Endodermal cell (in vitro differentiated cells): ENCODE measurements around the gene EML1. TPM values are rescaled to one million over a fixed set of nuclear protein-coding genes. Genes with fewer than 3 reads are reported as not detected.
"Not testable (repeated sequence)": the region's sequence is repeated elsewhere in the genome, so short reads cannot be mapped to it uniquely, and the experiment has no call there.

ENCODE experiments used
- DNase-seq: peaks from one replicate; pipeline ENCODE4 v3.0.0-alpha.2; 2017
- H3K27ac ChIP-seq: 2 replicates; pipeline ENCODE4 v1.5.1; 2013; ENCODE audit warnings: mild to moderate bottlenecking, low read depth, low read length, moderate library complexity
- H3K27me3 ChIP-seq: 2 replicates; pipeline ENCODE4 v1.6.1; 2013; ENCODE audit warnings: mild to moderate bottlenecking, low read length, moderate library complexity; ENCODE audit not compliant: insufficient read depth, control insufficient read depth, poor library complexity, severe bottlenecking
- H3K36me3 ChIP-seq: 2 replicates; pipeline ENCODE4 v1.7.0; 2013; ENCODE audit warnings: mild to moderate bottlenecking, low read length, moderate library complexity; ENCODE audit not compliant: control insufficient read depth, insufficient read depth
- H3K4me1 ChIP-seq: one replicate; pipeline ENCODE4 v1.7.0; 2013; ENCODE audit warnings: low read length; ENCODE audit not compliant: control insufficient read depth, insufficient read depth
- H3K4me3 ChIP-seq: 2 replicates; pipeline ENCODE4 v1.5.1; 2013; ENCODE audit warnings: mild to moderate bottlenecking, low read length, moderate library complexity
- H3K9ac ChIP-seq: 2 replicates; pipeline ENCODE4 v1.6.1; 2013; ENCODE audit warnings: mild to moderate bottlenecking, low read length, moderate library complexity; ENCODE audit not compliant: poor library complexity, severe bottlenecking; ENCODE audit errors: extremely low read depth
- H3K9me3 ChIP-seq: 2 replicates; pipeline ENCODE4 v1.6.1; 2013; ENCODE audit warnings: mild to moderate bottlenecking, low read length, moderate library complexity; ENCODE audit not compliant: control insufficient read depth
- H3K27ac Mint-ChIP-seq: 2 replicates; pipeline ENCODE4 v1.8.0; 2020; ENCODE audit warnings: mixed read lengths
- H3K27me3 Mint-ChIP-seq: 2 replicates; pipeline ENCODE4 v1.8.0; 2021; ENCODE audit warnings: mild to moderate bottlenecking, mixed read lengths; ENCODE audit not compliant: insufficient read depth
- H3K36me3 Mint-ChIP-seq: 2 replicates; pipeline ENCODE4 v1.8.0; 2020; ENCODE audit warnings: low read depth, mixed read lengths
- H3K4me1 Mint-ChIP-seq: 2 replicates; pipeline ENCODE4 v1.8.0; 2020; ENCODE audit warnings: mixed read lengths
- H3K4me3 Mint-ChIP-seq: 2 replicates; pipeline ENCODE4 v1.8.0; 2020; ENCODE audit warnings: mild to moderate bottlenecking, moderate library complexity, mixed read lengths
- H3K9me3 Mint-ChIP-seq: 2 replicates; pipeline ENCODE4 v1.8.0; 2020; ENCODE audit warnings: mild to moderate bottlenecking, mixed read lengths
- WGBS, 2 experiments: methylation state at CpG; one replicate each; pipeline versions ENCODE4 v1.1.5 to v1.1.7; 2013; ENCODE audit warnings: missing lambda C conversion rate in 2 of 2, mixed read lengths in 1 of 2; ENCODE audit not compliant: insufficient coverage in 1 of 2, insufficient read length in 1 of 2; 5-methylcytosine and 5-hydroxymethylcytosine counted together
- total RNA-seq, 2 donors: library from RNA; stranded (reverse); fragmentation: NEBNext Ultra II Directional in 1 of 2; extraction: Animal tissue kit (Norgen Biotek cat#: 25700) in 1 of 2; gene quantifications; 2 replicates in 1 of 2; 3 replicates in 1 of 2; pipeline ENCODE4 v1.2.1, GENCODE V29; 2021
- TF ChIP-seq, protein P1 (sequence below): fragments of 200-600 bp; sonication (generic); conservative IDR thresholded peaks from 2 replicates; pipeline ENCODE4 v1.5.0; 2021; ENCODE audit warnings: antibody characterized with exemption, mild to moderate bottlenecking

The EML1 gene
- total RNA-seq, 2 donors from 2014 or later = 25.0 to 31.4 TPM

DNA sequence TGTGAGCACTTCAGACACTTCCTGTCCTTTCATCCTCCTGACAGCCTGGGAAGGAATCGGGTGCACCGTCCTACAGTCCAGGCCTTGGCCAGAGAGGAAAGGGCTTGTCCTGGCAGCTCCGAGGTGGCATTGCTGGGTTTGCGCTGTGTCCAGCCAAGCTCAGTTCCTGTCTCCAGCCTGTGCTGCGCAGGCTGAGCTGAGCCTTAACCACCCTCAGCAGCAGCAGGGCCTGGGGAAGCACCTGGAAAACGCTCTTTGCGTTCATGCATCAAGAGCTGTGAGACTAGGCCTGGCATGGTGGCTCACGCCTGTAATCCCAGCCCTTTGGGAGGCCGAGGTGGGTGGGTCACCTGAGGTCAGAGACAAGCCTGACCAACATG lies 33.7 kb upstream of the EML1 start:
- Histone ChIP-seq H3K27ac (no peak overlapping the region), H3K4me3 (no peak overlapping the region), H3K27me3 (no peaks in the 10 kb centered on the region), H3K9me3 (no peaks in the 10 kb centered on the region), H3K9ac (no peak overlapping the region), H3K4me1 (no peaks in the 10 kb centered on the region), H3K36me3 (no peaks in the 10 kb centered on the region)
- Mint-ChIP-seq H3K27me3 (peaks cover 14% of the 10 kb centered on the region), H3K36me3 (no peaks in the 10 kb centered on the region), H3K9me3 (peaks cover 1% of the 10 kb centered on the region), H3K4me3 (no peak overlapping the region), H3K27ac (no peak overlapping the region), H3K4me1 (peaks cover 11% of the 10 kb centered on the region)
- no peak for DNase-seq
- TF ChIP-seq, protein P1, sequence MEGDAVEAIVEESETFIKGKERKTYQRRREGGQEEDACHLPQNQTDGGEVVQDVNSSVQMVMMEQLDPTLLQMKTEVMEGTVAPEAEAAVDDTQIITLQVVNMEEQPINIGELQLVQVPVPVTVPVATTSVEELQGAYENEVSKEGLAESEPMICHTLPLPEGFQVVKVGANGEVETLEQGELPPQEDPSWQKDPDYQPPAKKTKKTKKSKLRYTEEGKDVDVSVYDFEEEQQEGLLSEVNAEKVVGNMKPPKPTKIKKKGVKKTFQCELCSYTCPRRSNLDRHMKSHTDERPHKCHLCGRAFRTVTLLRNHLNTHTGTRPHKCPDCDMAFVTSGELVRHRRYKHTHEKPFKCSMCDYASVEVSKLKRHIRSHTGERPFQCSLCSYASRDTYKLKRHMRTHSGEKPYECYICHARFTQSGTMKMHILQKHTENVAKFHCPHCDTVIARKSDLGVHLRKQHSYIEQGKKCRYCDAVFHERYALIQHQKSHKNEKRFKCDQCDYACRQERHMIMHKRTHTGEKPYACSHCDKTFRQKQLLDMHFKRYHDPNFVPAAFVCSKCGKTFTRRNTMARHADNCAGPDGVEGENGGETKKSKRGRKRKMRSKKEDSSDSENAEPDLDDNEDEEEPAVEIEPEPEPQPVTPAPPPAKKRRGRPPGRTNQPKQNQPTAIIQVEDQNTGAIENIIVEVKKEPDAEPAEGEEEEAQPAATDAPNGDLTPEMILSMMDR = no peak
- 90 to 91% methylated on average over 6 to 9 of the region's 9 CpGs for WGBS, 2 experiments

DNA sequence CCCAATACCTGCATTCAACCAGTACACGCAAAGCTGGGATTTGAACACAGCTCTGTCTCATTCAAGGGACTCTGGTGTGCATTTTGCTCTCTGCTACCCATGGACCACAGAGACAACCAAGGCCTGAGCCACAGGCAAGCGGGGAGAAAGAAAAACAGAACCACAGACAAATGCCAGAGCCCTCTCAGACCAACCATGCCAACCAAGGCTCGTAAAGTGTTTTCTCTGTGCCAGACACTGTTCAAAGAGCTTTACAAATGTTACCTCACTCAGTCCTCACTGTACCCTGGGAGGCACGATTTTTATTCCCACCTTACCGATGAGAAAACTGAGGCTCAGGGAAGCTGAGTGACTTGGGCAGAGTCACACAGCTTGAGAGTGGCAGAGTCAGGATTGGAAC lies 32.4 kb upstream of the EML1 start:
- H3K27ac ChIP-seq = no peak overlapping the region
- H3K9me3 ChIP-seq = no peaks in the 10 kb centered on the region
- Mint-ChIP-seq H3K36me3 (no peaks in the 10 kb centered on the region), H3K9me3 (peaks cover 1% of the 10 kb centered on the region), H3K27ac (no peak overlapping the region), H3K27me3 (peaks cover 15% of the 10 kb centered on the region), H3K4me1 (peaks cover 11% of the 10 kb centered on the region), H3K4me3 (no peak overlapping the region)
- WGBS, 2 experiments = 95 to 97% methylated on average over 3 to 5 of the region's 5 CpGs
- no peaks in the 10 kb centered on the region for H3K4me1 ChIP-seq
- no peak for DNase-seq
- H3K27me3 ChIP-seq = no peaks in the 10 kb centered on the region
- H3K36me3 ChIP-seq = no peaks in the 10 kb centered on the region
- H3K9ac ChIP-seq = no peak overlapping the region
- TF ChIP-seq, protein P1 = no peak
- H3K4me3 ChIP-seq = no peak overlapping the region

DNA sequence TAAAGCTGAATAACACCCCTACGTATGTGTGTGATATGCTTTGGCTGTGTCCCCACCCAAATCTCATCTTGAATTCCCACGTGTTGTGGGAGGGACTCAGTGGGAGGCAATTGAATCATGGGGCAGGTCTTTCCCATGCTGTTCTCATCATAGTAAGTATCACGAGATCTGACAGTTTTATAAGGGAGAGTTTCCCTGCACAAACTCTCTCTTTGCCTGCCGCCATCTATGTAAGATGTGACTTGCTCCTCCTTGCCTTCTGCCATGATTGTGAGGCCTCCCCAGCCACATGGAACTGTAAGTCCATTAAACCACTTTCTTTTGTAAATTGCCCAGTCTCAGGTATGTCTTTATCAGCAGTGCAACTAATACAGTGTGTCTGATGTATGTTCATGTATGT lies 30.3 kb upstream of the EML1 start:
- not testable (repeated sequence) for H3K4me3 Mint-ChIP-seq, H3K9ac ChIP-seq, H3K36me3 ChIP-seq, DNase-seq, H3K9me3 Mint-ChIP-seq, H3K27ac ChIP-seq, H3K4me3 ChIP-seq, H3K27me3 ChIP-seq, H3K4me1 ChIP-seq, H3K27ac Mint-ChIP-seq, H3K36me3 Mint-ChIP-seq, H3K9me3 ChIP-seq
- peaks cover 11% of the 10 kb centered on the region for H3K4me1 Mint-ChIP-seq
- 80 to 96% methylated on average over 1 to 4 of the region's 4 CpGs for WGBS, 2 experiments
- H3K27me3 Mint-ChIP-seq = peaks cover 20% of the 10 kb centered on the region

DNA sequence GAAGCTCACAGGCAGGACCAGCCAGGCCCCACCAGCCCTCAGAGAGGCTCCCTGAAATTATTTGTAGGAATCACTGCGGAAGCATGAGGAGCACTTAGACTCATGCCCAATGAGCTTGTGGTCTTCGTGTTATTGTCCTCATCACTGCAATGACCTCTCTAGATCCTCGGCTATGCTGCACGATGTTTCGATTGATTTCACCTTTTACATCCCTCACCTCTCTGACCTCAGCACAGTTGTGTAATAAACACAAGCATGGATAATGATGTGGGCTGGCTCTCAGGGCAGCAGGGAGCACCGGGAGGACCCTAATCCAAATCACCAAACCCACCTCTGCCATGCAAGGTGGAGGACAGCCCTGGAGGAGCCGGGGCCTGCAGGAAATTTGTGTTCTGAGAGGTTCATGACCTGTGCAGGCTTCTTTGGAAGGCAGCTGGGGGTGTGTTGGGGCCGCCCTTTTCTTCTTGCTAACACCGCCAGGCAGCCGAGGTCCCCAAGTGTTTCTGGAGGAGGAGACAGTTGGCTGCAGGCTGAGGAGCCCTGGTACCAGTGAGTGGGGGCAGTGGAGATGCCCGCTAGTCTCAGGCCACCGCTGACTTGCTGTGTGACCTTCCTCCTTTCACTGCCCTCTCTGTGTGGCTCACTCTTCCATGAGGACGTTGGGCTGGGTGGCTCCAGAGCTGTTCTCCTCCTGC lies 29.5 kb upstream of the EML1 start:
- Mint-ChIP-seq H3K36me3 (no peaks in the 10 kb centered on the region), H3K4me3 (no peak overlapping the region), H3K27me3 (peaks cover 24% of the 10 kb centered on the region), H3K4me1 (peaks cover 7% of the 10 kb centered on the region), H3K9me3 (peaks cover 1% of the 10 kb centered on the region), H3K27ac (no peak overlapping the region)
- Histone ChIP-seq H3K9ac (no peak overlapping the region), H3K4me3 (no peak overlapping the region), H3K27me3 (no peaks in the 10 kb centered on the region), H3K36me3 (no peaks in the 10 kb centered on the region), H3K4me1 (no peaks in the 10 kb centered on the region), H3K9me3 (no peaks in the 10 kb centered on the region), H3K27ac (no peak overlapping the region)
- DNase-seq = no peak
- TF ChIP-seq, protein P1 = no peak
- WGBS, 2 experiments = 91 to 93% methylated on average over 6 to 12 of the region's 13 CpGs
